Mammary epithelial cell (primary cell): ENCODE measurements around the gene TRAF1.

ENCODE experiments used
- CTCF ChIP-seq, 2 donors: IDR thresholded peaks in 1 of 2; conservative IDR thresholded peaks in 1 of 2; 2 replicates each; pipeline ENCODE4 v1.5.1; 2011 to 2012; ENCODE audit warnings: inconsistent platforms in 2 of 2, low read length in 2 of 2, mild to moderate bottlenecking in 2 of 2, control low read depth in 1 of 2, low read depth in 1 of 2; ENCODE audit not compliant: insufficient read depth in 1 of 2; ENCODE audit errors: extremely low read depth in 1 of 2
- EZH2 ChIP-seq: IDR thresholded peaks from 2 replicates; pipeline ENCODE4 v1.6.1; 2012; ENCODE audit warnings: low read length, inconsistent platforms, borderline replicate concordance

DNA sequence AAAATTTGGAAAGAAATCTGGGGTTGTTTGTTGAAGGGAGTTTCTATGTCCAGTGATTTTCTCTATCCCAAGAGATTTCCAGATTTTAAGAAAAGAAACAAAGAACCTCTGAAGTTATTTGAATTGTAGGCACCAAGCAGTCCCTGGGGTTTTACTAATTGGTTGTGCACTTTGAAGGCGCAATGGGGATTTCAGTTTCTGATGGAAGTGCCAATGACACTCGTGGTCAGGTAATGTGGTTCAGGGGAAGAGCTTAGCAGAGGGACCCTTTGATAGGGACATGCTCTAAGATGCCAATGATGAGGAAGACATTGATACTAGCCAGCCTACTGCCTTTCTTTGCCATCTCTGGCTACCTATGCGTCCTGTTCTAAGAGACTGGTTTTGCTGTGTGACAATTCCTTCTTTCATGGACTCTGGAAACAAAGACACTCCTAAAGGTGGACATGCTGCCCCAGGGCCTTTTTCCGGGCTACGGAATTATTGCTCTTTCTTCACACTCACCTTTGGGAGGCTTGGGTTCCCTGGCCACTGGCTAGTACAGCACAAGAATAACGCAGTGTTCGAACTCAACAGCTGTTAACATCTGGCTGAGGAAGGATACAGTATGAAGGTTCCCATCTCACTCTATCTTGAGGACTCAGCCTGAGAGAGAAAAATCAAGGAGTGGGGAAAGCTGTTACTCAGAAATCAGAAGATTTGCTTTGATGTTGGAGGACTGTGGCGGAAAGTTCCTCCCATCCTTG is 6.9 kb upstream of the TRAF1 start:
- TF ChIP-seq CTCF (conservative IDR thresholded peaks at IDR 0.05 in 1 of 2, IDR thresholded peaks at IDR 0.05 in 1 of 2; ENCODE audit: extremely low read depth in 1 of 2, insufficient read depth in 1 of 2, low read depth in 1 of 2, low read length in 2 of 2) (no peak), EZH2 (no peak)
